Mammary epithelial cell (primary cell): ENCODE data around the gene CMTM3.

Experiments
- CTCF ChIP-seq, 2 donors: IDR thresholded peaks in 1 of 2; conservative IDR thresholded peaks in 1 of 2; 2 replicates each; pipeline ENCODE4 v1.5.1; 2011 to 2012; ENCODE audit warnings: inconsistent platforms in 2 of 2, low read length in 2 of 2, mild to moderate bottlenecking in 2 of 2, control low read depth in 1 of 2, low read depth in 1 of 2; ENCODE audit not compliant: insufficient read depth in 1 of 2; ENCODE audit errors: extremely low read depth in 1 of 2
- EZH2 ChIP-seq: IDR thresholded peaks from 2 replicates; pipeline ENCODE4 v1.6.1; 2012; ENCODE audit warnings: low read length, inconsistent platforms, borderline replicate concordance

DNA sequence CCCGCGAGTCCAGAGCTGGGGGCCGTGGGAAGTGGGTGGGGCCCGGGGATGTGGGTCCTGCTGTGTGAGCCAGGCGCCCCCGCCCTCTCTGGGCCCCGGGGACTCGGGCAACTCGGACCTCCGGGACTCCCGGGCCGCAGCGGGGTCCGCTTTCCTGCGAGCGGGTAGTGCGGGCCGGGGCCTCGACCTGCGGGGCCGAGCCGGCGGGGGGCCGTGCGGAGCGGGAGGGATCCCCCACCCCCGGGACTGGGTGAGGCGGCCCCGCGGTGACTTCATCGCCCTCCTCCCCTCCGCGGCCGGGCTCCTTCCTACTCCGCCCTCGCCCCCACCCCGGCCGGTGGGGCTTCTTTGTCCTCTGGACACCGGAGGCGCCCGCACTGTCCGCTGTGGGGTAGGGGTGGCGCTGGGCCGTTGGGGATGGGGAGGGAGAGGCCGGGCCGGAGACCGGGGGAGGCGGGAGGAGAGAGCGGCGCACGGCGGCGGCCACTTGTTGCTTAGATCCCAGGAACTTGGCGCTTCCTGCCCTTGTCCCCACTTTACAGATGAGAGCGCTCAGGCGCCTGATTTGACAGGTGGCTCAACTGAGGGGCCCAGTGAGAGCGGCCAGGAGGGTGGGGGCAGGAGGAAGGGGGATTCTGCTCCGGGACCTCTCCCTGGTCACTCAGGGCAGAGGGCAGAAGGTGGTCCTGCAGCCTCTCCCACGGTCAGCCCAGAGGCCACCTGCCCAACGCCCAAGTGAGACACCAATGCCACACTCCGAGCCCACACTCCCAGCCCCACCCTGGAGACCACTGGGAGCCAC is 874 bp downstream of the CMTM3 start:
- no peak for TF ChIP-seq CTCF (conservative IDR thresholded peaks at IDR 0.05 in 1 of 2, IDR thresholded peaks at IDR 0.05 in 1 of 2; ENCODE audit: extremely low read depth in 1 of 2, insufficient read depth in 1 of 2, low read depth in 1 of 2, low read length in 2 of 2)
- no peak for TF ChIP-seq EZH2
